Neuron (in vitro differentiated cells): Measurements from ENCODE around the gene ACTMAP.
"Not testable (repeated sequence)": the region's sequence is repeated elsewhere in the genome, so short reads cannot be mapped to it uniquely, and the experiment has no call there.

Experiments used
- H2AFZ ChIP-seq: one replicate; pipeline ENCODE4 v1.6.1; 2013; ENCODE audit warnings: low read depth, mild to moderate bottlenecking, inconsistent platforms, low read length, moderate library complexity
- H3K27me3 ChIP-seq: one replicate; pipeline ENCODE4 v1.6.1; 2013; ENCODE audit warnings: low read length; ENCODE audit not compliant: insufficient read depth
- H3K36me3 ChIP-seq: one replicate; pipeline ENCODE4 v1.6.1; 2013; ENCODE audit warnings: low read length; ENCODE audit not compliant: insufficient read depth
- H3K4me1 ChIP-seq: one replicate; pipeline ENCODE4 v1.6.1; 2013; ENCODE audit warnings: low read length; ENCODE audit not compliant: insufficient read depth
- H3K4me3 ChIP-seq: 2 replicates; pipeline ENCODE4 v1.5.1; 2013; ENCODE audit warnings: mild to moderate bottlenecking, low read length, moderate library complexity
- H3K9me3 ChIP-seq: one replicate; pipeline ENCODE4 v1.6.1; 2013; ENCODE audit warnings: low read length

The ACTMAP gene

DNA sequence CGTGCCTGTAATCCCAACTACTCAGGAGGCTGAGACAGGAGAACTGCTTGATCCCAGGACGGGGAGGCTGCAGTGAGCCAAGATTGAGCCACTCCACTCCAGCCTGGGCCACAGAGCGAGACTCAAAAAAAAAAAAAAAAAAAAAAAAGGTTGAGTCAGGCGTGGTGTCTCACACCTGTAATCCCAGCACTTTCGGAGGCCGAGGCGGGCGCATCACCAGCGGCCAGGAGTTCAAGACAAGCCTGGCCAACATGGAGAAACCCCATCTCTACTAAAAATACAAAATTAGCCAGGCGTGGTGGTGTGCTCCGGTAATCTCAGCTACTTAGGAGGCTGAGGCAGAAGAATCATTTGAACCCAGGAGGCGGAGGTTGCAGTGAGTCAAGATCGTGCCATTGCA lies 16.1 kb upstream of the ACTMAP start:
- H3K4me1 ChIP-seq, H3K9me3 ChIP-seq, H2AFZ ChIP-seq, H3K4me3 ChIP-seq, H3K27me3 ChIP-seq: not testable (repeated sequence)
- H3K36me3 ChIP-seq, result peaks cover 57% of the 10 kb centered on the region

DNA sequence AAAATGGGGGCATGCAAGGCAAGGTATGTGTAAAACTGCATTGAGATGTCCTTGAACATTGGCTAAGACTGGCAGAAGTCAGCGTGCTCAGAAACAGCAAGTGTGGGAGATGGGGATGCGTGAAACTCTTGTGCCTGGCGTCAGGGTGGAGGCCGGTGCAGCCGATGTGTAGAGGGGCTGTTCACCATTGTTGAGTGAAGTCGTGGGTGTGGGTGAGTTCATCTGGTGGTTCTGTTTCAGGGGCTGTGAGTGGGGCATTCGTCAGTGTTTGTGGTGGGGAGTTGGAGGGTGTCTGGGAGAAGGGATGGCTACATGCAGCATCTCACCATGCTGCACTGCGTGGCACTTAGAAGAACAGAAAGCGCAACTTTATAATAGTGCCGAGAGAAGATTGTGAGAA lies 13.7 kb upstream of the ACTMAP start:
- Histone ChIP-seq H3K27me3 (no peaks in the 10 kb centered on the region), H3K36me3 (peaks cover 77% of the 10 kb centered on the region), H3K9me3 (no peaks in the 10 kb centered on the region), H3K4me1 (no peaks in the 10 kb centered on the region), H2AFZ (no peak overlapping the region), H3K4me3 (no peak overlapping the region)

GRCh38 chr19:40763526-40763925 lies 13.2 kb upstream of the ACTMAP start:
- Histone ChIP-seq H3K4me1 (no peaks in the 10 kb centered on the region), H3K27me3 (no peaks in the 10 kb centered on the region), H3K36me3 (peaks cover 73% of the 10 kb centered on the region), H3K9me3 (no peaks in the 10 kb centered on the region), H3K4me3 (no peak overlapping the region), H2AFZ (no peak overlapping the region)

DNA sequence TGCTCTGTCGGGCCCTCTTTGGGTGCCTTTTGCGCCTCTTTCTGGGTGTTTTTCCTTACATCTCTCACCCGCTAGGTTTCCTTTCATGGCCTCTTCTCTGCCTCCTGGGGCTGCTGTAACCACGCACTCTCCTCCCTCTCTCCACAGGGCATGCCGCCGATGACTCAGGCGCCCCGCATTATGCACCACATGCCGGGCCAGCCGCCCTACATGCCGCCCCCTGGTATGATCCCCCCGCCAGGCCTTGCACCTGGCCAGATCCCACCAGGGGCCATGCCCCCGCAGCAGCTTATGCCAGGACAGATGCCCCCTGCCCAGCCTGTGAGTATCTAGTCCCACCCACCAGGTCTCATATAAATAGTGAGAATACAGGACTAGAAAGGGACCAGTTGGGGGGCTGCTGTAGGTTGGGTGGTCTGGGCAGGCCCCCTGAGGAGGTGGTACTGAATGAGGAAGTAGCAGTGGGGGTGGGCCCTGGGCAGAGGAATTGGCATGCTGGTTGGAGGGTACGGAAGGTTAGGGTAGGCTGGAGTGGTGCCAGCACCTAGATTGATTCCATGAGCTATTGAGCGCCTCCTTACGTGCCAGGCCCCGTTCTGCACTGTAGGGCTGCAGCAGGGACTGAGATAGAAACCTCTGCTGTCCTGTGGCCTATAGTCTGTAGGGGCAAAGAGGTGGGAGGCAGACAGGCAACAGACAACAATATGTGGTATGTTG lies 12.6 kb upstream of the ACTMAP start:
- H3K4me3 ChIP-seq, result no peak overlapping the region
- H3K27me3 ChIP-seq, result no peaks in the 10 kb centered on the region
- peaks cover 78% of the 10 kb centered on the region for H3K36me3 ChIP-seq
- no peak overlapping the region for H2AFZ ChIP-seq
- no peaks in the 10 kb centered on the region for H3K4me1 ChIP-seq
- no peaks in the 10 kb centered on the region for H3K9me3 ChIP-seq

DNA sequence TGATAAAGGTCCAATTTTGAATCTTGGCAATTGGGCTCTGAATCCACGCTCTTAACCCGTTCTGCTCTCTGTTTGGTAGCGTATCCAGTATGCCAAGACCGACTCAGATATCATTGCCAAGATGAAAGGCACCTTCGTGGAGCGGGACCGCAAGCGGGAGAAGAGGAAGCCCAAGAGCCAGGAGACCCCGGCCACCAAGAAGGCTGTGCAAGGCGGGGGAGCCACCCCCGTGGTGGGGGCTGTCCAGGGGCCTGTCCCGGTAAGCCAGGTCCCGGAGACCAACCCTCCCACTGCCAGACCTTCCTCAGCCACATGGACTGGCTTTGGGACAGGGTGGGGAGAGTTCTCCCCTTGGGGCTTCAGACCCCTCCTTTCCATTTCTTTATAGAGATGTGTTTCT lies 9.1 kb upstream of the ACTMAP start:
- no peaks in the 10 kb centered on the region for H3K27me3 ChIP-seq
- peaks cover 1% of the 10 kb centered on the region for H3K4me1 ChIP-seq
- peaks cover 89% of the 10 kb centered on the region for H3K36me3 ChIP-seq
- no peaks in the 10 kb centered on the region for H3K9me3 ChIP-seq
- H3K4me3 ChIP-seq, result no peak overlapping the region
- H2AFZ ChIP-seq, result no peak overlapping the region

GRCh38 chr19:40758491-40758890 lies 8.2 kb upstream of the ACTMAP start:
- Histone ChIP-seq H3K4me1 (peaks cover 3% of the 10 kb centered on the region), H2AFZ (no peak overlapping the region), H3K4me3 (no peak overlapping the region), H3K36me3 (peaks cover 85% of the 10 kb centered on the region), H3K27me3 (no peaks in the 10 kb centered on the region), H3K9me3 (no peaks in the 10 kb centered on the region)

GRCh38 chr19:40756502-40757110 lies 6.3 kb upstream of the ACTMAP start:
- peaks cover 77% of the 10 kb centered on the region for H3K36me3 ChIP-seq
- H3K9me3 ChIP-seq, result no peaks in the 10 kb centered on the region
- no peak overlapping the region for H3K4me3 ChIP-seq
- peaks cover 6% of the 10 kb centered on the region for H3K4me1 ChIP-seq
- H3K27me3 ChIP-seq, result no peaks in the 10 kb centered on the region
- H2AFZ ChIP-seq, result no peak overlapping the region

GRCh38 chr19:40755791-40756190 lies 5.5 kb upstream of the ACTMAP start:
- H3K4me1 ChIP-seq, result peaks cover 6% of the 10 kb centered on the region
- H2AFZ ChIP-seq, result no peak overlapping the region
- H3K4me3 ChIP-seq, result no peak overlapping the region
- no peaks in the 10 kb centered on the region for H3K27me3 ChIP-seq
- H3K36me3 ChIP-seq, result peaks cover 70% of the 10 kb centered on the region
- no peaks in the 10 kb centered on the region for H3K9me3 ChIP-seq

DNA sequence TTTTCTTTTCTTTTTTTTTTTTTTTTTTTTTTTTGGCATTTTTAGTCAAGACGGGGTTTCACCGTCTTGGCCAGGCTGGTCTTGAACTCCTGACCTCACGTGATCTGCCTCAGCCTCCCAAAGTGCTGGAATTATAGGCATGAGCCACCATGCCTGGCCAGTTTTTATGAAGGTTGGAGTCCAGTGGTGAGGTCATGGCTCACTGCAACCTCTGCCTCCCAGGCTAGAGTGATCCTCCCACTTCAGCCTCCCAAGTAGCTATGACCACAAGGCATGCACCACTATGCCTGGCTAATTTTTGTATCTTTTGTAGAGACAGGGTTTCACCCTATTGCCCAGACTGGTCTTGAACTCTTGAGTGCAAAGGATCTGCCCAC lies 5.0 kb upstream of the ACTMAP start:
- Histone ChIP-seq H3K27me3 (no peaks in the 10 kb centered on the region), H3K36me3 (peaks cover 64% of the 10 kb centered on the region), H3K4me3 (no peak overlapping the region), H2AFZ (no peak overlapping the region), H3K9me3 (no peaks in the 10 kb centered on the region), H3K4me1 (peaks cover 6% of the 10 kb centered on the region)

- no peaks in the 10 kb centered on the region for H3K27me3 ChIP-seq
- peaks cover 59% of the 10 kb centered on the region for H3K36me3 ChIP-seq
- no peaks in the 10 kb centered on the region for H3K9me3 ChIP-seq
- no peak overlapping the region for H3K4me3 ChIP-seq
- peaks cover 10% of the 10 kb centered on the region for H3K4me1 ChIP-seq
- H2AFZ ChIP-seq, result no peak overlapping the region
Measured at GRCh38 chr19:40754611-40755247, 4.5 kb upstream of the ACTMAP start.

- Histone ChIP-seq H3K4me1 (peaks cover 18% of the 10 kb centered on the region), H3K4me3 (peak overlapping the region; percentile 96), H3K36me3 (peaks cover 42% of the 10 kb centered on the region), H2AFZ (no peak overlapping the region), H3K9me3 (no peaks in the 10 kb centered on the region), H3K27me3 (no peaks in the 10 kb centered on the region)
Measured at GRCh38 chr19:40752257-40752781, 2.0 kb upstream of the ACTMAP start.

DNA sequence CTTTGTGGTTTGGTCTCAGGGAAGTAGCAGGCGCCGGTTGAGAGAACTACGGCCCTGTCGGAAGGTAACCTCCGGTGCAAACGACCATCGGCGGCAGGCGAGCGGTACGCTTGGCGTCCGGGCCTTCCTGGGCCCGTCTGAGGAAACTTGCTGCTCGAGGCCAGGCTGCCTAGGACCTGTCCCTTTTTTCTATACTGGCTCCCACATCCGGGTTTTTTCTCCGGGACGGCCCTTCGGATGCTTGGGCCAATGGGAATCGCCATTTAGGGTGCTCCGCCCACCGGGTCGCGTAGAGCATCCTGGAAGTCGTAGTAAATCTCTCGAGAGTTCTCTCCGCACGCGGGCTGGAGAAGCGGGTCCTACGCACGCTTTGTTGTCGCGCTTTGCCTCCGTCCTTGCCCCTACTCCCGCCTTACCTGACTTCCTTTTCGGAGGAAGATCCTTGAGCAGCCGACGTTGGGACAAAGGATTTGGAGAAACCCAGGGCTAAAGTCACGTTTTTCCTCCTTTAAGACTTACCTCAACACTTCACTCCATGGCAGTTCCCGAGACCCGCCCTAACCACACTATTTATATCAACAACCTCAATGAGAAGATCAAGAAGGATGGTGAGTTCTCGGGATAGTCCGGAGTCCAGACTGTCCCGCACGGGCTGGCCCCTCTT lies 729 bp upstream of the ACTMAP start, which contains the start of gene SNRPA:
Gene SNRPA, plus strand, starts transcription at position 330 of the 664 bp plus-strand sequence. Its CDS starts 206 bp downstream, at position 536.
- H2AFZ ChIP-seq, result no peak within 1 kb of the TSS
- peaks cover 29% of the 10 kb centered on the region for H3K36me3 ChIP-seq
- H3K27me3 ChIP-seq, result no peaks in the 10 kb centered on the region
- H3K4me1 ChIP-seq, result peaks cover 18% of the 10 kb centered on the region
- no peaks in the 10 kb centered on the region for H3K9me3 ChIP-seq
- peak within 1 kb of the TSS; percentile 96 for H3K4me3 ChIP-seq

DNA sequence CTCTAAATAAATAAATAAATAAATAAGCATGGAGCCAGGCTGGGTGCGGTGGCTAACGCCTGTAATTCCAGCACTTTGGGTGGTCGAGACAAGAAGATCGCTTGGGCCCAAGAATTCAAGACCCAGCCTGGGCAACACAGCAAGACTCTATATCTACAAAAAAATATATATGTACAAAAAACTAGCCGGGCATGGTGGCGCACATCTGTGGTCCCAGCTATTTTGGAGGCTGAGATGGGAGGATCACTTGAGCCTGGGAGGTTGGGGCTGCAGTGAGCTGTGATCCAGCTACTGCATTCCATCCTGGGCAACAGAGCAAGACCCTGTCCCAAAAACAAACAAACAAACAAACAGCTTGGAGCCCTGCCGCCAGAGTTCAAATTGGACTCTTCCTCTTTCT lies 2.7 kb downstream of the ACTMAP start:
- Histone ChIP-seq H3K9me3 (no peaks in the 10 kb centered on the region), H3K4me3 (no peak overlapping the region), H3K36me3 (peaks cover 9% of the 10 kb centered on the region), H2AFZ (no peak overlapping the region), H3K4me1 (peaks cover 15% of the 10 kb centered on the region), H3K27me3 (no peaks in the 10 kb centered on the region)
